HG03139 (cell line): Measurements from ENCODE around the gene SPSB4.
A peak's percentile ranks its signal among the peaks of the same experiment; 100 is the strongest.

Source experiments
- ATAC-seq: cut with Tn5 transposase; IDR thresholded peaks from one replicate; pipeline ENCODE4 v1.9.1; 2021; ENCODE audit not compliant: unreplicated experiment

SPSB4 gene

DNA sequence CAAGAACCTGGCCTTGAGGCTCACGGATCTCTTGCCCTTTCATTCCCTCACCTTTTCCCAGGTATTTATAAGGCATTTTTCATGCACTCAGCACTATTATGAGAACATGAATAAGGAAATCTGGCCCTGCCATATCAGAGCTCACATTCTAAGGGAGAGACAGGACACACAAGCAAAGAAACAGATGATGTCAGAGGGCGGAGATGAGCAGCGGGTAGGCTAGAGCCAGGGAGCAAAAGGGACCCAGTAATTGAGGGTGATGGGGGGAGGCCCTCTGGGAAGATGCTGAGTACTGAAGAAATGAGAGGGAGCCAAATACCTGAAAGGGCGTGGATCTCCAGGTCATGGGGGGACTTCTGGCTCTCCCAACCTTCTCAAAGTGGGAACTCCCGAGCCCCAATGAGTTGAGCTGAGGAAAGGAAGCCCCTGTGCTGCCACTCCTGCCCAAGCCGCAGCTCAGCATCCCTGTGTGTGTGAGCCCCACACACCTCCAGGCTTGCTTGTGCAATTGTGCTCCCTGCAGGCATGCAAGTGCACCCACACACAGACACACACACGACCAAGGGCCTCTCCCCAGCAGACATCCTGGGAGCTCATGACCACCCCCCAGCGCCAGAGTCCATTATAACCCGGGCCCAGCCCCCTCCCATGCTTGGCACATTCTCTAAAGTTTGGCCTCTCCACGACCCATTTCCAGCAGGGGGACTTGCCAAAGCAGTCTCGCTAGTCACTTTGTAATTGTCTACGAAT, 99.1 kb downstream of the SPSB4 start:
- no peak for ATAC-seq

DNA sequence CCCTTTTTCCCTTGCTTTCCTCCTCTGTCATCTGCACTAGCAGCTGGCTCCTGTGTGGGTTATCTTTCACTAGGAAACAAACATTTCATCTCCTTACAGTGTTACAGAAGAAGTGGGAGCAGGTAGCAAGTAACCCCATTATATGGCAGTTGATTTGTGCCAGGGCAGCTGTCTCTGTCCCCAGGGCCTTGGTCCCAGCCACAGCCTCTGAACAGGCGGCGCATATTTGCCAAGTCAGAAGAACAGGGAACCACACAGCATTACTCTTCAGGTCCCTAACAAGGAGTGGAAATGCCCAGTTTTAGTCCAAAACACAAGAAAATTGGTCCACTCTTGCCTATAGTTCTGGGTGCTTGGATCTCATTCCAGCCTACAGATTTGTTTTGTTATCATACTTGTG, 99.8 kb downstream of the SPSB4 start:
- ATAC-seq: no peak

DNA sequence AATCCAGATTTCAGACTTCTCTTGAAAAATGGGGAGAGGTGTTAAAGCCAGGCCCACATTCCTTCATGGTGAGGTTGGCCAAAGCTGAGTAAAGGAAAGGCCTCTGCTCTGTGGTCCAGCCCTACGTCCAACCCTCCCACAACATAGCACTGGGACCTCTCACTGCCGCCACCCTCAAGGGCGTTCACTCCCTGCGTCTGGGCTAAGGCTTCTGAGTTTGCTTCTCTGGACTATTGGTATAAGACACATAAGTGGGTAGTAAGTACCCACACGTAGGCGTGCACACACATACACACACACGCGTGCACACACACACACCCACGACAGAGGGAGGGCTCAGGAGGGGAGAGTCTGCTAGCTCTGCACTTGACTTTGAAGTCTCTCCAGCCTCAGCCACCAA, 100.3 kb downstream of the SPSB4 start:
- no peak for ATAC-seq

DNA sequence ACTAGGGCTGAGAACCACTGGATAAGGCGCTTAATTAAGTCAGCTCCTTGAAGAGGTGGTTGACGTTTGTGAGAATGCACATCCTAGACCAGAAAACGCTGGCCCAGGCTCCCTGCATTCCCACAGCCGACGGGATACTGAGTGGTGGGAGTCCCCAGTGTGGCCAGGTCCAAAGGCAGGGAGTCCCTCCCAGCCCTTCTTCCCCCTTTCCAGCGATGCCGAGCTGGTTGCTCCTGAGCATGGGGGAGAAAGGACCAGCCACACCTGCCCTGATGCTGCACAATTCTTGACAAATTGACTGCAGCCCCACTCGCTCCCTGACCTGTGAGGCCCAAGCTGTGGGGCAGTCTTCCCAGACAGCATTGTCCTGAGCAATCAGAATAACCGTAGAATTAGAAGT, 101.0 kb downstream of the SPSB4 start:
- no peak for ATAC-seq

DNA sequence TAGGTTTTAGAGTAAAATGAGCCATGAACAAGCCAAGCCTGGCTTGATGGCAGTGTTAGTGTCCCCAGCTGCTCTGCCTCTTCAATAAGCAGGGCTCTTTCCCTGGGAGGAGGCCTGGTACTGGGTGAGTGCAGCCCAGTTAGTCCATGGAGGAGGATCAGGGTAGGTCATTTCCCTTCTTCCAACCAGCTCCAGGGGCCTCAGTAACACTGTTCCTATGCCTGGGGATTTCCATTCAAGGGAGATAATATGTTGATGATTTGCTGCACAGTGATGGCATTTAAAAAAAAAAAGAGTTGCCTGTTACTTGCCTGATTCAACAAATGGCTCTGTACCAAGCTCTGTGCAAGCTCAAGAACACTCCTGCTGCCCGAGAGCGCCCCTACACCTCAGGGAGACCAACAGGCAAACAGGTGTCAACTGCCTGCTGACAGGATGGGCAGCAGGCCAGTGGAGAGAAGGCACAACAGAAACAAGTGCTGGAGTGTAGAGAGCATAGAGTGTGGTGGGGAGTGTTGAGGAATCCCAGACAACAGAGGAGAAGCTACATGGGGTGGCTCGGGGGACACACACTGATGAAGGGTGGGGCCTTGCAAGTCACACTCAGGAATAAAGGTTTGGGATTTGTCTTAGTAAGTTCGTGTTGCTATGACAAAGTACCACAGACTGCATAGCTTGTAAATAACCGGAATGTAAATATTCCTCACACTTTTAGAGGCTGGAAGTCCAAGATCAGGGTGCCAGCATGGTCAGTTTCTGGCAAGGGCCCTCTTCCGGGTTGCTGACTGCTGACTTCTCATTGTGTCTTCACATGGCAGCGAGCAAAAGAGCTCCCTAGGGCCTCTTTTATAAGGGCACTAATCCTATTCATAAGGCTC, 101.9 kb downstream of the SPSB4 start:
- no peak for ATAC-seq

DNA sequence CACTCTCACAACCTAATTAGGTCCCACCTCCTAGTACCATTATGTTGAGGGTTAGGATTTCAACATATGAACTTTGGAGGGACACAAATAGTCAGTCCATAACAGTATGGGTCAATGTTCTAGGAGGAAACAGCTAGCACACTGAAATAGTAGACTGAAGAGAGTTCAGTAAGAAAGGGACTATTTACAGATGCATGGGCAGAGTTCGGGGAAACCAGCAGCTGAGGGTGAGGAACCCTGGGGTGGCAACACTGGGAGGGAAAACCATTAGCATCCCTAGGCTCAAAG, 102.5 kb downstream of the SPSB4 start:
- no peak for ATAC-seq

DNA sequence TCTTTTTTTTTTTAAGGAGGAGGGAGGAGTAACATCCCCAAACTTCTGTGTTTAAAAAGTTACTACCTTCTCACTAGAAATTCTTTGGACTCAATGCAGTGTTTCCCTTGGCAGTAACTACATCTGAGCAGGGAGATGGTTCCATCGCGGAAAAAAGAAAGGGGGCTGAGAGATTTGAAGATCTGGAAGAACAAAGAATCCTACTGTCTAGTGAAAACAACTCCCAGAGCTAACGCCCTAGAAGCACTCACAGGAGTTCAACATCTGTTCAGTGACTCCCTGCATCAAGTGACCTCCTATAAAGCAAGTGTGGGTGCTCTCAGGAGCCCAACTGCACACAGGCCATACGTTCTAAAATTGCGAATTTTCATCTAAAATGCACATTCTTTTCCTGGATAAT, 113.7 kb downstream of the SPSB4 start:
- ATAC-seq: no peak

DNA sequence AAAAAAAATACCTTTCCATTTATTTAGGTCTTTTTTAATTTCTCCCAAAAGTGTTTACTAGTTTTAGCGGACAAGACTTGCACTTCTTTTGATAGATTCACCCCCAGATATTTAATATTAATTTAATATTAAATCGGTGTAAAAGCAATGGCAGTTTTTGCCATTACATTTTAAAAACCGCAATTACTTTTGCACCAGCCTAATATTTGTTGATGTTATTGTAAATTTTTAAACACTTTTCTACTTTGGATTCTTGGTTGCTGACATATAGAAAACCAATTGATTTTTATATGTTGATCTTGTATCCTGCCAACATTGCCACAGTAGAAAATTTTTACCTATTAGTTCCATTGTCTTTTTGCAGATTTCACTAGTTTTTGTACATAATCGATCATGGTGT, 116.5 kb downstream of the SPSB4 start:
- no peak for ATAC-seq

DNA sequence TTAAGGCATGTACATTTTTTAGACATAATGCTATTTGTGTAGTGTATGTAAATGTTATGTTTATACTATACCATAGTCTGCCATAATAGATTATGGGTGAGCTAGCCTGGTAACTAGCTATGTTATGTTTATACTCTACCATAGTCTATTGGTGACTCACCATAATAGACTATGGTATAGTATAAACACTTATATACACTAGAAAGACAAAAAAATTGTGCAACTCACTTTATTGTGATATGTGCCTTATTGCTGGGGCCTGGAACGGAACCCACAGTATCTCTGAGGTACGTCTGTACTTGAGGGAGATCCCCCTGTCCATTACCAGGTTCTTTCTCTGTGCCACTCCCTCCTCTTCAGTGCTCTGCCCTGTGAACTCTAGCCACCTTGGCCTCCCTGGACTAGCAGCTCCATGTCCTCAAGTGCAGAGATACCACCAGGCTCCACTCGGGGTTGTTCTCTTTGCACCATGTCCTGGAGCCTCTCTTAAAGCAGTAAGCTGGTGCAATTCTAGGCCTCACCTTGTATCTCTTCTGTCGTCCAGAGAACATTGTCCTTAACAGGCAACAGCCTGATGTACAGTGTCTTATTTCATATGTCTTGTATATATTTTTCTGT, 119.6 kb downstream of the SPSB4 start:
- ATAC-seq: no peak

DNA sequence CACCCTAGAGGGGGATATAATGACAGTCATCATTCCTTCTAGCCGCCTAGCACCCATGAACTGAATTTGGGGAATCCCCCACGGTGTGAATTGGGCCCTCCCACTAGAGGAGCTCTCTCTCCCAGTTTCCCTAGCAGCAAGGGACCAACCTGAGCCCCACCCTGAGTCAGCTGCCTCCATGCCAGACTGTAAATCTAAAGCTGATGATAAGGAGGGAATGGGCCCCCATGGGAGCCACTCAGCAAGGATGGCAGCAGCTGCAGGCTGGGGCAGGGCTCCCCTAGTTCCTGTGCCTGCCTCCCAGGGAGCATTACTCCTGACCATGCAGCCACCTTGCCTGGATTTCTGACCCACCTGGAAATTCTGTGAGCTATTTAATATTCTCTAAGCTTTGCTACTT, 123.5 kb downstream of the SPSB4 start:
- ATAC-seq: no peak

DNA sequence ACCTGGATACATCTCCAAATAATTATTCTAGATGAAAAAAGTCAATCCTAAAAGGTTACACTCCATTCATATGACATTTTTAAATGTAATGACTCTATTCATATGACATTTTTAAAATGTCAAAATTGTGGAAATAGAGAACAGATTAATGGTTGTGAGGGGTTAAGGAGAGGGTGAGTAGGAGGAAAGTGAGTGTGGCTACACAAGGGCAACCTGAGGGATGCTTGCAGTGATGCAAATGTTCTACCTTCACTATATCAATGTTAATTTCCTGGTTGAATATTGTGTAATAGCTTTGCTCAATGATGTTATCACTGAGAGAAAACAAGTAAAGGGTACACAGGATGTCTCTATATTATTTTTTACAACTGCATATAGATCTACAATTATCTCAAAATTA, 125.6 kb downstream of the SPSB4 start:
- no peak for ATAC-seq

DNA sequence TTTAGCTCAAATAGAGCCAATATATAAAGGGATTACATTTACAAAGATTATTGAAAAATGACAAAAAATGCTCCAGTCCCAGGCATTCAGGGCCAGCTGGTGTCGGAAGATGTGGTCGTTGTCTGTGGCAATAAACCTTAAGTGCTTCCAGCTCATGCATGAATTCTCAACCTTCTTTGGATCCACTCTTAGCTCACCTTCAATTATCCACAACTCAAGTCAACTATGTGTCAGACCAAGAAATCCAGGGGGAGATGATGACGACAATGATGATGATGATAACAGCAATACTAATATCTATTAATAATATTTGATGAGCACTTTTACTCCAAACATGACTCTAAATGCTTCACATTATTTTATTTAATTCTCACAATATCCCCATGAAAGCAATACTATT, 126.9 kb downstream of the SPSB4 start:
- ATAC-seq: no peak

DNA sequence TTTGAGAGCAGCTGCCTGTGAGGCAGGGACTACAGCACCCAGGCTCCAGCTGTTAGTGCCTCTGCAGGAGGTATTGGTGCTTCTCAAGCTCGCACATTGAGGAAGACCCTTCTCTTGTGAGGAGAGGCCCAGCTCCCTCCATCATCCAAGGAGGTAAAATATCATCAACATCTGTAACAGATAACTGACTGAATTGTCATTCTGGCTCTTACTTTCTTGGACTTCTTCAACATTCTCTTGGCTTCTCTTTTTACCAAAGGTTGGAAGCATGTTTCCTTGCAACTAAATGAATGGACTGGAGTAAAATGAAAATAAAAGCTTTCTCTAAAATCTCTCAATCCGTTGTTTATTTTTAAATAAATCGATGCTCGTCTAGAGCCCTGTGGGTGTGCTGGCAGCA, 127.4 kb downstream of the SPSB4 start:
- ATAC-seq: no peak

DNA sequence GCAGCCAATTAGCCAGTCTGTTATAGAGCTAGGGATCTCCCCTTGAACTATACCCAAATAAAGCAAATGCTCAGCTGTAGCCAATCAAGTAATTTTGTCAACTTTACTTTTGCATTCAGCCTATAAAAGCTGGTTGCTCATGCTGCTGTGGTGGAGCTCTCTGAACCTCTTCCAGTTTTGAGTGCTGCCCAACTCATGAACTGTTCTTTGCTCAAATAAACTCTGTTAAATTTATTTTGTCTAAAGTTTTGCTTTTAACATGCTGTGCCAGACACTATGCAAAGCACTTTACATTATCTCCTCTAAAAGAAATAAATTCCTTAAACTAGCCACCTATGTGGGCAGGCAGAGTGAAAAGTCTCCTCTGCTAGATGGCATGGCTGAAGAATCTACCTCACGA, 128.8 kb downstream of the SPSB4 start:
- ATAC-seq: no peak

DNA sequence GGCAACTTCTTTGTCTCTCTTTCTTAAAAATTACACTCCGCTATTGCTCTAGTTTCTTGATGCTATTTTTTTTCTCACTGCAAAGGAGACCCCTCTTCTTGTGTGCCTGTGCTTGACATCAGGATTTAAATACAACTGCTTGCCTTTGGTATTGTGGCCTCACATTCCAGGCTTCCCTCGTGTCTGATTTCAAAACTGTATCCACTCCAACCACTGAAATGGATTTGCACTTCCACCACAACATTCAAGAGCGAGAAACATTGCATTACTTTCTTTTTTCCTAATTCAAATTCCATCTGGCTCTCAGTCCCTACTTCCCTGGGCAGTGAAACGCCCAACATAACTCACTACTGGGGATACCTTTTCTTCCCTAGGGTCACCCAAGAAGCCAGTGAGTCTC, 130.0 kb downstream of the SPSB4 start:
- ATAC-seq: no peak

DNA sequence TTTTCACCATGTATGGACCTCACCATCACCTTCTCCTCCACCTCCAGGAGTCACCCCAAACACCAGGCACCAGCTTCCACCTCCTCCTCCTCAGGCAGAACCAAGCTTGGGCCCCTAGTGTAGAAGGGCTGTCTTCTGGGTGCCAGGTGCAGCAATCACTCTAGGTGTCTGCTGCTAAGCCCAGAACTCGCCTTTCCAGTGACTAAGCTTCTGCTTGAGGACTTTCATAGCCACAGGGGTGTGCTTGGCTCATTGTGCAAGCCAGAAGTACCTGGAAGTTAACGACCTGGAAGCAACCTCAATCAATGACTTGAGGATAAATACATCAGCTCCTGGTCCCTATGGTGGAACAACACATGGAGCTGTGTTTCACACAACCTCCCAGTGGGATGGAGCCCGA, 130.7 kb downstream of the SPSB4 start:
- ATAC-seq: no peak

DNA sequence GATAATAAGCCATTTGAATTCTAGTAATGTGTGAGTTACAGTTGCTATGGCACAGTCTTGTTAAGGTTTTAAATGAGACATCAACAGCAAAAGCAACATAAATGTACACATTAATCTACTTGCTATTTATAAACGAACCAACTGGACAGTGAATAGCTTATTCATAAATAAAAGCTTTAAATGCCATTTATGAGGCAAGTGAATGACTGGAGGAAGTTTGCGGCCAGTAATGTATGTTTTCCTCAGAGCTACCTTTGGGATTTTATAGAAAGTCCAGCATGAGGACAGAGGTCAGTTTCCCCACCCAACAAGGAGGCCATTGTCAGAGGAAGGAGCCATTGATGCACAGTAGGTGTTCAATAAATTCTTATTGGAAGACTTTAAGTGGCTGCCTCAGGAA, 132.5 kb downstream of the SPSB4 start:
- ATAC-seq: no peak

DNA sequence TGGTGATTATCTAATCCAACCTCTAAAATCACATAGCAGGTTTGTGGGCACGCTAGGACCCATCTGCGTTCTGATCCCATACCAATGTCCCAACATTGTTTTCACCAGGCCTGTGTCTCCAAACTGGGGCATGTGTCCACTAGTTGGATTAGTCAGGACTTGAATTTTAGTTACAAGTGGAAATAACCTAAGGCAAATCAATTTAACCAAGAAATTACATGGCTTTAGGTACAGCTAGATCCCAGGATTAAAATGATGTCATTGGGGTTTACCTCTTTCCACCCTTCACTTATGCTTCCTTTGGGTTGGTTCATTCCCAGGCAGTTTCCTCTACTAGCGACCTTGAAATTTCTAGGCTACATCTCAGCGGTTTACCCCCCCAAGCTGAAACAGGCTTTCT, 133.3 kb downstream of the SPSB4 start:
- ATAC-seq: no peak

DNA sequence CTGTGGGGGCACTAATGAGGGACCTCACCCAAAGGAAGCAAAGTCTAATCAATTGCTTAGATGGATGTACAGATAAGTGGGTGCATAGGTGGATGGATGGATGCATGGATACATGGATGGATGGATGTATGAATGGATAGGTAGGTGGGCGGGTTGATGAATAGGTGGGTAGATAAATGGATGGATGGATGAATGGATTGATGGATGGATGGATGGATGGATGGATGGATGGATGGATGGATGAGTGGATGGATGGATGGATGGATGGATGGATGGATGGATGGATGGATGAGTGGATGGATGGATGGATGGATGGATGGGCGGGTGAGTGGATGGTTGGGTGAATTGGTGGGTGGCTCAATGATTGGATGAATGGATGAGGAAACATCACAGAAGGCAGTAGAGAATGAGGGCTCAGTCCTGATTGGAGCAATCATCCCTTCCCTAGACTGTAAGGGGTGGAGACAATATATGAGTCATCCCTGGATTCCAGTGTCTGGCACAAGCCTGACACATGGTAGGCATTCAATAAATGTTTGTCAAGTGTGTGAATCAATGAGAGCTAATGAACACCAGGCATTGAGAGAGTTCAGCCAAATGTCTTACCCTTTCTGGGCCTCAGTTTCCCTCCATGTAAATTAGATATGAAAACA, 140.1 kb downstream of the SPSB4 start:
- ATAC-seq: no peak

DNA sequence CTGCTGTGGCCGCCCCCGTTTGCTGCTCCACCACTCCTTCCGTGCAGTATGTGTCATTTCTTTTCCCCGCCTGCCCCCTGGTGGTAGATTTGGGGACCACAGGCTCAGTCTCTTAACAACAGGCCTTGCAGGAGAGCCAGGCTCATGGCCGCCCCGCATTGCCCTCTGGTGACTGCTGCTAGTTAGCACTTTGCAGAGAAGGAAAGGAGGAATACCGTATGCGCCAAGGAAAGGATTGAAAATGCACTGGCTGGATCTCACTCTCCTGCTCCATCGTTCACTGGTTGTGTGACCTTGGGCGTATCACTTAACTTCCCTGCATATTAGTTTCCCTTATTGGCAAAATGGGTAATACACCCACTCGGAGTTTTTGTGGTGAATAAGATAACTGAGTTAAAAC, 141.2 kb downstream of the SPSB4 start:
- peak; percentile 100 for ATAC-seq

DNA sequence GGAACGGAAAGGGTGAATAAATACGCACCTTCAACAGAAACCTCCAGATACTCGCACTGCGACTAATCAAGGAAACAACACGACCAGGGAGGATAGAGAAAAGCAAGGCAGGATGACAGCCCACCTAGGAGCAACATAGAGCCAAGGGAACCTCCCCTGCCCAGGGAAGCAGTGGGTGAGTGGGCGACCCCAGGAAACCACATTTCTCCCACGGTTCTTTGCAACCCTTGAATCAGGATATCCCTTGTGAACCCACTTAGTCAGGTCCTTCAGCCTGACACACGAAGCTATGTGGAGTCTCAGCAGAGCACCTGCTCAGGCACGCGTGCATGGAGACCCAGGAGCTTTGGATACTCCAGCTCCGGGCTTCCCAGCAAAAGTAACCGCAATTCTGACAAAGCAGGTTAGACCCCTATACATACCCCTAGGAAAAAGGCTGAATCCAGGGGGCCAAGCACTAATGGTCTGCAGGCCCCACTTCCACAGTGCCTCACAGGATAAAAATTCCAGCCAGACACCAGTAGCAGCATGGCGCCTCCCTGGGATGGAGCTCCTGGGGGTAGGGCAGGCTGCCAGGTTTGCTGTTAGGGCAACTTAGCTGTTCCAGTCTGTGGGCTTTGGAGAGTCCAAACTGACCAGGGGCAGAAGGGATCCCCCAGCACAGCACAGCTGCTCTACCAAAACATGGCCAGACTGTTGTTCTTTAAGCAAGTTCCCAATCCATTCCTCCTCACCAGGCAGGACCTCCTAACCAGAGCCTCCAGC, 142.1 kb downstream of the SPSB4 start:
- no peak for ATAC-seq
